Progenitor cell of endocrine pancreas (in vitro differentiated cells): ENCODE measurements around the gene NACC2. TPM values are rescaled to one million over a fixed set of nuclear protein-coding genes. Genes with fewer than 3 reads are reported as not detected.

Experiments
- DNase-seq: peaks from one replicate; pipeline ENCODE4 v3.0.0; 2021; ENCODE audit warnings: low spot score; ENCODE audit not compliant: unreplicated experiment
- H3K27ac Mint-ChIP-seq: 2 replicates; pipeline ENCODE4 v1.8.0; 2021; ENCODE audit warnings: mild to moderate bottlenecking, moderate library complexity, mixed read lengths
- H3K27me3 Mint-ChIP-seq: 2 replicates; pipeline ENCODE4 v1.8.0; 2021; ENCODE audit warnings: mixed read lengths
- H3K36me3 Mint-ChIP-seq: 2 replicates; pipeline ENCODE4 v1.8.0; 2022; ENCODE audit warnings: mixed read lengths; ENCODE audit not compliant: insufficient read depth
- H3K4me1 Mint-ChIP-seq: 2 replicates; pipeline ENCODE4 v1.8.0; 2021; ENCODE audit warnings: low read depth, mixed read lengths
- H3K4me3 Mint-ChIP-seq: 2 replicates; pipeline ENCODE4 v1.8.0; 2021; ENCODE audit warnings: low read depth, mild to moderate bottlenecking, moderate library complexity, mixed read lengths
- H3K9me3 Mint-ChIP-seq: 2 replicates; pipeline ENCODE4 v1.8.0; 2021; ENCODE audit warnings: low read depth, mixed read lengths
- total RNA-seq: library from RNA; stranded (reverse); gene quantifications from 2 replicates; pipeline ENCODE4 v1.2.1, GENCODE V29; 2021
- TF ChIP-seq, protein P1 (sequence below): fragments of 200-600 bp; sonication (generic); IDR thresholded peaks from one replicate; pipeline ENCODE4 v1.5.0; 2021; ENCODE audit warnings: antibody characterized with exemption, mild to moderate bottlenecking; ENCODE audit not compliant: unreplicated experiment

The NACC2 gene
- total RNA-seq, 1 donor from 2014 or later, result 11.6 TPM

DNA sequence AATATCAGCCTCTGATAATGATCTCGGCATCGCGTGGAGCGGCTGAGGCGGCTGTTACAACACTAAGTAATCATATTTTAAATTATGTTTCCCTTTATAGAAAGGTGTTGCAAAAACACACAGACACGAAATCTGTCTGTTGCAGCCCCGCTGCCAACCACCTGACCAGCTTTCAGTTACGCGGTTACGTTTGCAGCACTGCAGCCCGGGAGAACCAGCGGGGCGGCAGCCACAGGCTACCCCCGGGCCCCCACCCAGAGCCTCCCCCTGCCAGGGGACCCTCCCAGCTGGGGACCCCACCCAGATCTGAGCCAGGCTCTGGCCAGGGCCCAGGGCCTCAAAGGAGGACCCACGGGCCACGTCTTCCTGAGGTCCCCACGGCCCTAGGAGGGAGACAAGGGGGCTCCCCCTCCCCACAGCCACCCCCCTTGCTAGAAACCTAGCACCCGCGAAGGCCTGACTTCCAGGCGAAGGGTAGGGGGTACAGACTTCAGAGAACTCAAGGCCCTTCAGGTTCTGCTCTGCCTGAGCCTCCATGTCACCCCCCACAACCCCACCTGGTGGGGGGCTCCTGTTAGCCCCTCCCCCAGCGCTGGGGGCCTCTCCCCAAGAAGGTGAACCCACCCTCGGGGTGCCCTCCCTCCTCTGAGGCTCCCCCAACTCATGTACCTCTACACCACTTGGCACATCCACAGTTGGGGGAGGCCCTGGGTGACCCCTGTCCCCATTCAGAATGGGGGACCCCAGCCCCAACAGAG, 6.0 kb downstream of the NACC2 start:
- Mint-ChIP-seq H3K27me3 (no peaks in the 10 kb centered on the region), H3K9me3 (no peaks in the 10 kb centered on the region), H3K27ac (no peak overlapping the region), H3K4me3 (no peak overlapping the region), H3K4me1 (peaks cover 8% of the 10 kb centered on the region), H3K36me3 (no peaks in the 10 kb centered on the region)
- TF ChIP-seq, protein P1, sequence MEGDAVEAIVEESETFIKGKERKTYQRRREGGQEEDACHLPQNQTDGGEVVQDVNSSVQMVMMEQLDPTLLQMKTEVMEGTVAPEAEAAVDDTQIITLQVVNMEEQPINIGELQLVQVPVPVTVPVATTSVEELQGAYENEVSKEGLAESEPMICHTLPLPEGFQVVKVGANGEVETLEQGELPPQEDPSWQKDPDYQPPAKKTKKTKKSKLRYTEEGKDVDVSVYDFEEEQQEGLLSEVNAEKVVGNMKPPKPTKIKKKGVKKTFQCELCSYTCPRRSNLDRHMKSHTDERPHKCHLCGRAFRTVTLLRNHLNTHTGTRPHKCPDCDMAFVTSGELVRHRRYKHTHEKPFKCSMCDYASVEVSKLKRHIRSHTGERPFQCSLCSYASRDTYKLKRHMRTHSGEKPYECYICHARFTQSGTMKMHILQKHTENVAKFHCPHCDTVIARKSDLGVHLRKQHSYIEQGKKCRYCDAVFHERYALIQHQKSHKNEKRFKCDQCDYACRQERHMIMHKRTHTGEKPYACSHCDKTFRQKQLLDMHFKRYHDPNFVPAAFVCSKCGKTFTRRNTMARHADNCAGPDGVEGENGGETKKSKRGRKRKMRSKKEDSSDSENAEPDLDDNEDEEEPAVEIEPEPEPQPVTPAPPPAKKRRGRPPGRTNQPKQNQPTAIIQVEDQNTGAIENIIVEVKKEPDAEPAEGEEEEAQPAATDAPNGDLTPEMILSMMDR, result no peak
- no peak for DNase-seq

DNA sequence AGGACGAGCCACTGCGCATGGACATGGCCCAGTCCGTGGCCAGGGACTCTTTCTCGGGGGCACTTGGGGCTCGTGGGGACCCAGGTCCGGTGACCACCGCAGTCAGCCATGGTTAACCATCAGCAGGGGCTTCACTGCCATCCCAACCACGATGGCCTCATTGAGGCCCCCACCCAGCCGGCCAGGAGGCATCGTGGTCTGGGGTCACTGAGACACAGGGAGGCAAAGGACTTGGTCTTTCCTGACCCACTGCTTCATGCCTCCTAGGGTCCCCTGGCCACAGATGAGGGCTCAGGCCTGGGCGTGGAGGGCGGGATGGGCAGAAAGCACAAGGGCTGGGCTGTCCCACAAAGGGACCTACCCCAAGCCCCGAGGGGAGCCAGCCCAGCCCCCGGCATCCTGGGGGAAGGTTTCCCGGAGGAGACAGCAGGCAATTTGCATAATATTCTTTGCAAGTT, 6.6 kb downstream of the NACC2 start:
- Mint-ChIP-seq H3K4me1 (peaks cover 8% of the 10 kb centered on the region), H3K9me3 (no peaks in the 10 kb centered on the region), H3K36me3 (no peaks in the 10 kb centered on the region), H3K4me3 (no peak overlapping the region), H3K27me3 (no peaks in the 10 kb centered on the region), H3K27ac (no peak overlapping the region)
- no peak for DNase-seq
- TF ChIP-seq, protein P1, result no peak

DNA sequence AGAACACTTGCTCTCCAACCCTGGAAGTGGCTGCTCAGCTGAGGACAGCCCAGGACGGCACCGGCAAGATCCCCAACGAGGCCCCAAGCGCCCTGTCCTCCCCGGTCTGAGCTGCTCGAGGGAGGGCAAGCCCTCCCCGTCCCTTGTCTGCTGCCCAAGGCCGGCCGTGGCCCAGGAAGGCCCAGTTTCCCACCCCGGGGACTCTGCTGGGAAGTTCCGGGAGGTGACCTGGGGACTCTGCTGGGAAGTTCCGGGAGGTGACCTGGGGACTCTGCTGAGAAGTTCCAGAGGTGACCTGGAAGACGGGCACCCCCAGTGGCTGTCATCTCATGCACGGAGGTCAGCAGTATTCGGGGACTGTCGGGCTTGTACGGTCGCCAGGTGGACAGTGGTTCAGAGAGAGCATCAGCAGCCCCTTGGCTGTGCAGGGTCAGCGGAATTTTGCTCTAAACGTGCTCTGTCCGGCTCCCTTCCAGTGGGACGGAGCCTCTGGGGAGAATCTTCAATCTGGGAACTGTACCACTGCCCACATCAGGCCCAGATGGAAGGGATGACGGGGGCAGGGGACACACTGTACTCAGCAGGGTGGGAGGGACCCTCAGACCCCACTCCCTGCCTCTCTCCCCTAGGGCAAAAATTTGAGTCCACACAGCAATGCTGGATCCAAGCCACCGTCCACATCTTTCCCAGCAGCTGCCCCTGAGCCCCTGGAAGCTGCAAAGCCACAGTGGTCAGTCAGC, 7.2 kb downstream of the NACC2 start:
- Mint-ChIP-seq H3K27ac (no peak overlapping the region), H3K4me3 (no peak overlapping the region)
- no peak for DNase-seq

DNA sequence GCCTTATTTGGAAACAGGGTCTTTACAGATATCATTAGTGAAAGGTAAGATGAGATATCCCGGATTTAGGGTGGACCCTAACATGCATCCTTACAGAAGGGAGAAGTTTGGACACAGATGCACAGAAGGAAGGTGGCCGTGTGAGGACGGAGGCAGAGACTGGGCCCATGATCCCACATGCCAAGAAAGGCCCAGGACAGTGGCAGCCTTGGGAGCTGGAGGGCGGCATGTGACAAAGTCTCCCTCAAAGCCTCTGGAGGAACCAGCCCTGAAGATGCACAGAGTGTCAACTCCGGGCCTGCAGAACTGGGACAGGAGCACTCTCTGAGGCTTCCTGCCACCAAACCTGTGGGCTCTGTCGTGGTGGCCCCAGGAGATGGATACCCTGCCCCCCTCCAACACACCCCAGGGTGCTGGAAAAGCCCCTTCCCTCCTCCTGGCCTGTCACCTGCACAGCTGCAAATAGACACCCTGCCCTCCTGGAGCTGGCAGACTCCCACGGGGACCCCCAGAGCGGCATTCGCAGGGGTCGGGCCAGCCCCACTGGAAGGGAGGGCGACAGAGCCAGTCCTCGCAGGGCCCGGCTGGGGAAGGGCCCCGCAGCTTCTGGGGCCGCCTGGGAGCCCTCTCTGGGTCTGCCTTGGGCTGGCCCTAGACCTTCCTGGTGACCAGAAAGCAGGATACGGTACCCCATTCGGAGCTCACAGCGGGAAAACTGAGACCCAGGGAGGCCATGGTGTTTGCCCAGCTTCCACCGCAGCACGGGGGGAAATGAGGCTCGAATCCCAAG, 7.9 kb downstream of the NACC2 start:
- no peak overlapping the region for H3K27ac Mint-ChIP-seq
- peaks cover 6% of the 10 kb centered on the region for H3K4me1 Mint-ChIP-seq

More for the DNA sequence above, 7.2 kb downstream of the NACC2 start:
- Mint-ChIP-seq H3K9me3 (no peaks in the 10 kb centered on the region), H3K4me1 (peaks cover 6% of the 10 kb centered on the region), H3K27me3 (no peaks in the 10 kb centered on the region), H3K36me3 (no peaks in the 10 kb centered on the region)
- TF ChIP-seq, protein P1, result no peak

More for the DNA sequence above, 7.9 kb downstream of the NACC2 start:
- H3K27me3 Mint-ChIP-seq, result no peaks in the 10 kb centered on the region
- TF ChIP-seq, protein P1, result no peak
- H3K4me3 Mint-ChIP-seq, result no peak overlapping the region
- no peaks in the 10 kb centered on the region for H3K36me3 Mint-ChIP-seq
- DNase-seq, result no peak
- no peaks in the 10 kb centered on the region for H3K9me3 Mint-ChIP-seq
